MCF 10A (cell line): ENCODE results near the gene HP1BP3. TPM values are rescaled to one million over a fixed set of nuclear protein-coding genes. Genes with fewer than 3 reads are reported as not detected.

Source experiments
- BruUV-seq: library from RNA; stranded (reverse); fragments of 400-500 nt; replicated peaks from 2 replicates; lab custom pipeline; 2021; lab: Mats Ljungman, UMichigan
- CTCF ChIA-PET: fragments of 300-600 bp; sonication (Branson Sonifier 250); formaldehyde crosslinking; extraction: SDS; loops from one replicate; lab custom pipeline; 2021; ENCODE audit warnings: antibody characterized with exemption, inconsistent platforms; lab: Yijun Ruan, JAX
- POLR2A ChIA-PET: fragments of 300-600, 350-650 bp; sonication (Branson Sonifier 250); formaldehyde crosslinking; extraction: SDS; loops from one replicate; lab custom pipeline; 2020; ENCODE audit warnings: antibody characterized with exemption, inconsistent platforms; lab: Yijun Ruan, JAX
- DNase-seq: peaks from one replicate; pipeline ENCODE4 v3.0.0-alpha.2; 2018; ENCODE audit not compliant: unreplicated experiment
- H3K27ac Mint-ChIP-seq: one replicate; pipeline ENCODE4 v1.8.0; 2022; ENCODE audit warnings: mild to moderate bottlenecking, low read depth, mixed read lengths; ENCODE audit not compliant: unreplicated experiment
- H3K27me3 Mint-ChIP-seq: one replicate; pipeline ENCODE4 v1.8.0; 2022; ENCODE audit warnings: mixed read lengths; ENCODE audit not compliant: insufficient read depth, unreplicated experiment
- H3K36me3 Mint-ChIP-seq: one replicate; pipeline ENCODE4 v1.8.0; 2022; ENCODE audit warnings: mild to moderate bottlenecking, moderate library complexity, mixed read lengths; ENCODE audit not compliant: insufficient read depth, unreplicated experiment
- H3K4me1 Mint-ChIP-seq: one replicate; pipeline ENCODE4 v1.8.0; 2022; ENCODE audit warnings: mixed read lengths; ENCODE audit not compliant: insufficient read depth, unreplicated experiment
- H3K4me3 Mint-ChIP-seq: one replicate; pipeline ENCODE4 v1.8.0; 2022; ENCODE audit warnings: mild to moderate bottlenecking, moderate library complexity, mixed read lengths; ENCODE audit not compliant: unreplicated experiment
- H3K9me3 Mint-ChIP-seq: one replicate; pipeline ENCODE4 v1.8.0; 2022; ENCODE audit warnings: mixed read lengths; ENCODE audit not compliant: unreplicated experiment
- CTCF ChIP-seq: fragments of 200-600 bp; IDR thresholded peaks from one replicate; pipeline ENCODE4 v1.8.0; 2022; ENCODE audit warnings: antibody characterized with exemption, mild to moderate bottlenecking; ENCODE audit not compliant: unreplicated experiment
- intact Hi-C: fragments of 100-400 bp; cut with micrococcal nuclease; formaldehyde crosslinking; loops from 2 replicates; pipeline ENCODE4 v1.14.1; 2022
- total RNA-seq: library from RNA; stranded (reverse); gene quantifications from 2 replicates; pipeline ENCODE4 v1.2.3, GENCODE V29; 2022

HP1BP3 gene
- total RNA-seq, 1 experiment from 2014 or later: 247 TPM

GRCh38 chr1:20697563-20697962 lies 89.5 kb downstream of the HP1BP3 start:
- peaks cover 11% of the 10 kb centered on the region for H3K4me1 Mint-ChIP-seq

DNA sequence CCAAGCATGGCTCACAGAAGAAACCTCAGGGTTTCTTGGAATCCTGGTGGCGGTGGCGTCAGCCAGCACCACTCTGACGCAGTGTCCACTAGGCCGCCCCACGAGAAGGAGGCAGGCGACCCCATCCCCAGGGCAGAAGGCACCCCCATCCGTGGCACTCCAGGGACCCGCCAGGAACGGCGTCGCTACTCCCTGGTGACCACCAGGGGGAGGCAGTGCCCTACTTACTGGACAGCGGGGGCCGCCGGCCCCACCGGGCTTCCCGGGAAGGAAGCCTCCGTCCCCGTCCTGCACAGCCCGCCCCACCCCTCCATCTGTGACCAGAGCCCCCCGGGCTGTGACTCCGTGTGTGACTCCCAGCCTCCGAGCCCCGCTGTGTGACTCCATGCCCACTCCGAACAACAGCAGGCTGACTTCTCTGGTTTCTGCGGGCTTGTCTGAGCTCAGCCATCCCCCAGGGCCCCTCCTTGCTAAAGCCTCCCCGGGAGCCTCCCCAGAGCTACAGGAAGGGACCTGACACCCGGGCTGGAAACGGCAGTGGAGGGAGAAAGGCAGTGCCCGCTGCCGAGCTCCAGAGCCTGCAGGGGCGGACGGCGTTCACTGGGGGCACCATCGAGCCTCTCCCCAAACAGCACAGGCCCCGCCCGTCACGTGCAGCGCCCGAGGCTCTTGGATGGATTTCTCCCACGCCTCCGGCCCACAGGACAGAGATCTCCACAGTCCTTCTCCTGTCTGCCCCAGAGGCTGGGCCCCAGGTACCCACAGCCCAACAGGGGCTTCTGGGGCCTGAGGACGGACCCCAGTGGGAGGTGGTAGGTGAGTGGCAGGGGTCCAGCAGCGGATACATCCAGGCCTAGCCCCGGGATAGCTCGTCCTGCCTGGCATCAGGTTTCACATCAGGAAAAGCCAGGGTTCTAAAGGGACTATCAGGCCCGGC lies 90.4 kb downstream of the HP1BP3 start:
- TF ChIP-seq CTCF: peak; percentile 94
- Mint-ChIP-seq H3K4me3 (peak overlapping the region; percentile 82), H3K9me3 (no peaks in the 10 kb centered on the region), H3K27ac (peak overlapping the region; percentile 76), H3K27me3 (no peaks in the 10 kb centered on the region), H3K36me3 (no peaks in the 10 kb centered on the region), H3K4me1 (peaks cover 11% of the 10 kb centered on the region)
- no TSS peak for BruUV-seq
- CTCF ChIA-PET: interaction anchor here (0.6 to 8.3 kb wide), 46 partner anchors 8 to 1664 kb away, joined by 3 to 87 read pairs (median 4); partner anchors contain the start of gene SH2D5
- intact Hi-C loops: loop anchor here (1.0 to 10.0 kb wide), 4 partner anchors 37 to 668 kb away; no protein-coding TSS in a partner anchor
- POLR2A ChIA-PET: interaction anchor here (0.6 to 3.2 kb wide), 9 partner anchors 37 to 1743 kb away, joined by 3 to 19 read pairs (median 3); partner anchors contain the start of genes HP1BP3 and SH2D5
- peak; percentile 86 for DNase-seq

More at GRCh38 chr1:20697563-20697962, 89.5 kb downstream of the HP1BP3 start:
- H3K4me3 Mint-ChIP-seq: no peak overlapping the region
- no TSS peak for BruUV-seq
- CTCF ChIA-PET: interaction anchor here (0.6 to 8.3 kb wide), 18 partner anchors 9 to 497 kb away, joined by 3 to 87 read pairs (median 4); no protein-coding TSS in a partner anchor
- no peaks in the 10 kb centered on the region for H3K9me3 Mint-ChIP-seq
- POLR2A ChIA-PET: interaction anchor here (1.3 to 3.2 kb wide), 5 partner anchors 37 to 497 kb away, joined by 3 to 19 read pairs (median 5); partner anchors contain the start of gene HP1BP3
- no peak for TF ChIP-seq CTCF
- no peaks in the 10 kb centered on the region for H3K36me3 Mint-ChIP-seq
- intact Hi-C loops: loop anchor here (10.0 kb wide), 2 partner anchors 147 to 667 kb away; no protein-coding TSS in a partner anchor
- no peaks in the 10 kb centered on the region for H3K27me3 Mint-ChIP-seq
- DNase-seq: no peak
- no peak overlapping the region for H3K27ac Mint-ChIP-seq

GRCh38 chr1:20695515-20695914 lies 91.6 kb downstream of the HP1BP3 start:
- Mint-ChIP-seq H3K27ac (no peak overlapping the region), H3K4me3 (no peak overlapping the region)
- CTCF ChIA-PET: interaction anchor here (0.7 to 8.3 kb wide), 7 partner anchors 13 to 505 kb away, joined by 3 to 87 read pairs (median 5); no protein-coding TSS in a partner anchor

More at GRCh38 chr1:20695515-20695914, 91.6 kb downstream of the HP1BP3 start:
- no TSS peak for BruUV-seq
- DNase-seq: no peak
- no peaks in the 10 kb centered on the region for H3K36me3 Mint-ChIP-seq
- POLR2A ChIA-PET: interaction anchor here (1.0 kb wide), 2 partner anchors 37 to 500 kb away, joined by 3 read pairs; partner anchors contain the start of gene SH2D5
- no peak for TF ChIP-seq CTCF
- peaks cover 11% of the 10 kb centered on the region for H3K4me1 Mint-ChIP-seq
- no peaks in the 10 kb centered on the region for H3K9me3 Mint-ChIP-seq
- intact Hi-C loops: loop anchor here (10.0 kb wide), 2 partner anchors 149 to 669 kb away; no protein-coding TSS in a partner anchor
- no peaks in the 10 kb centered on the region for H3K27me3 Mint-ChIP-seq
